Measurements from ENCODE around the gene KCNMB1.

DNA sequence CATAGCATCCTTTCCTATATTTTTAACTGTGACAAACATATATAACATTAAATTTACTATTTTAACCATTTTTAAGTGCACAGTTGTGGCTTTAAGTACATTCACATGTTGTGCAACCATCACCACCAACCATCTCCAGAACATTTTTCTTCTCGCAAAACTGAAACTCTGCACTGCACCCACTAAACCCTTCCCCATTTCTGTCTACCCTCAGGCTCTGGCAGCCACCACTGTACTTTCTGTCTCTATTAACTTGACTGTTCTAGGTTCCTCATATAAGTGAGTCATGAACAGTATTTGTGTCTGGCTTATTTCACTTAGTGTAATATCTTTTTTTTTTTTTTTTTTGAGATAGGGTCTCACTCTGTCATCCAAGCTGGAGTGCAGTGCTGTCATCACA is 25.5 kb downstream of the KCNMB1 start:
- TF ChIP-seq, protein P1, sequence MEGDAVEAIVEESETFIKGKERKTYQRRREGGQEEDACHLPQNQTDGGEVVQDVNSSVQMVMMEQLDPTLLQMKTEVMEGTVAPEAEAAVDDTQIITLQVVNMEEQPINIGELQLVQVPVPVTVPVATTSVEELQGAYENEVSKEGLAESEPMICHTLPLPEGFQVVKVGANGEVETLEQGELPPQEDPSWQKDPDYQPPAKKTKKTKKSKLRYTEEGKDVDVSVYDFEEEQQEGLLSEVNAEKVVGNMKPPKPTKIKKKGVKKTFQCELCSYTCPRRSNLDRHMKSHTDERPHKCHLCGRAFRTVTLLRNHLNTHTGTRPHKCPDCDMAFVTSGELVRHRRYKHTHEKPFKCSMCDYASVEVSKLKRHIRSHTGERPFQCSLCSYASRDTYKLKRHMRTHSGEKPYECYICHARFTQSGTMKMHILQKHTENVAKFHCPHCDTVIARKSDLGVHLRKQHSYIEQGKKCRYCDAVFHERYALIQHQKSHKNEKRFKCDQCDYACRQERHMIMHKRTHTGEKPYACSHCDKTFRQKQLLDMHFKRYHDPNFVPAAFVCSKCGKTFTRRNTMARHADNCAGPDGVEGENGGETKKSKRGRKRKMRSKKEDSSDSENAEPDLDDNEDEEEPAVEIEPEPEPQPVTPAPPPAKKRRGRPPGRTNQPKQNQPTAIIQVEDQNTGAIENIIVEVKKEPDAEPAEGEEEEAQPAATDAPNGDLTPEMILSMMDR (conservative IDR thresholded peaks at IDR 0.05) = no peak
- no peak for TF ChIP-seq ZFX (IDR thresholded peaks at IDR 0.05)

Measured in C4-2B (cell line).